Loucy (cell line): ENCODE data around the gene ADGRD2.

ENCODE experiments used
- H2AFZ ChIP-seq: fragments of 200-600 bp; sonication (generic); 2 replicates; pipeline ENCODE4 v1.6.0; 2016; ENCODE audit warnings: antibody characterized with exemption, mild to moderate bottlenecking, low read length, moderate library complexity
- H3F3A ChIP-seq: fragments of 200-600 bp; 2 replicates; pipeline ENCODE4 v1.6.0; 2016; ENCODE audit warnings: antibody characterized with exemption, low read depth, mild to moderate bottlenecking
- H3K27me3 ChIP-seq: fragments of 200-600 bp; sonication (generic); 2 replicates; pipeline ENCODE4 v1.6.1; 2014; ENCODE audit warnings: low read length, mild to moderate bottlenecking; ENCODE audit not compliant: insufficient read depth, poor library complexity, severe bottlenecking
- H3K36me3 ChIP-seq: fragments of 200-600 bp; sonication (generic); 2 replicates; pipeline ENCODE4 v1.6.1; 2016; ENCODE audit warnings: low read length; ENCODE audit not compliant: insufficient read depth
- H3K4me1 ChIP-seq: fragments of 200-600 bp; sonication (generic); 2 replicates; pipeline ENCODE4 v1.5.1; 2014; ENCODE audit warnings: low read length, mild to moderate bottlenecking; ENCODE audit not compliant: insufficient read depth, poor library complexity, severe bottlenecking
- H3K4me2 ChIP-seq: fragments of 200-600 bp; sonication (generic); 2 replicates; pipeline ENCODE4 v1.6.0; 2014; ENCODE audit warnings: antibody characterized with exemption, low read length, low read depth, mild to moderate bottlenecking; ENCODE audit not compliant: poor library complexity, severe bottlenecking
- H3K4me3 ChIP-seq: fragments of 200-600 bp; sonication (generic); 2 replicates; pipeline ENCODE4 v1.5.1; 2014; ENCODE audit warnings: low read length, mild to moderate bottlenecking, mixed read lengths; ENCODE audit not compliant: poor library complexity, severe bottlenecking
- H3K79me2 ChIP-seq: fragments of 200-600 bp; sonication (generic); 2 replicates; pipeline ENCODE4 v1.6.1; 2014; ENCODE audit warnings: low read length; ENCODE audit not compliant: insufficient read depth
- H3K9ac ChIP-seq: fragments of 200-600 bp; sonication (generic); 2 replicates; pipeline ENCODE4 v1.6.0; 2014; ENCODE audit warnings: mild to moderate bottlenecking, low read depth, low read length, moderate library complexity; ENCODE audit not compliant: poor library complexity, severe bottlenecking
- H3K9me2 ChIP-seq: fragments of 200-600 bp; sonication (generic); replicated peaks from 2 replicates; pipeline ENCODE4 v1.6.1; 2016; ENCODE audit warnings: low read depth, low read length, mixed read lengths
- H3K9me3 ChIP-seq: fragments of 200-600 bp; sonication (generic); 2 replicates; pipeline ENCODE4 v1.6.1; 2014; ENCODE audit warnings: mild to moderate bottlenecking, antibody characterized with exemption, low read length, low read depth; ENCODE audit not compliant: insufficient read depth
- H4K20me1 ChIP-seq: fragments of 200-600 bp; sonication (generic); 2 replicates; pipeline ENCODE4 v1.6.0; 2014; ENCODE audit warnings: antibody characterized with exemption, low read length, mild to moderate bottlenecking; ENCODE audit not compliant: insufficient read depth, poor library complexity, severe bottlenecking
- CTCF ChIP-seq: fragments of 200-600 bp; sonication (generic); conservative IDR thresholded peaks from 2 replicates; pipeline ENCODE4 v1.5.1; 2014; ENCODE audit warnings: mild to moderate bottlenecking, antibody characterized with exemption, low read length
- EZH2phosphoT487 ChIP-seq: fragments of 200-600 bp; IDR thresholded peaks from 2 replicates; pipeline ENCODE4 v1.6.1; 2018; ENCODE audit warnings: antibody characterized with exemption, mild to moderate bottlenecking, moderate library complexity, borderline replicate concordance

ADGRD2 gene

GRCh38 chr9:124428751-124429529 lies 21.3 kb upstream of the ADGRD2 start:
- H3K79me2 ChIP-seq = no peaks in the 10 kb centered on the region
- no peak overlapping the region for H3K9ac ChIP-seq
- H3F3A ChIP-seq = no peaks in the 10 kb centered on the region
- H3K27me3 ChIP-seq = no peaks in the 10 kb centered on the region
- no peaks in the 10 kb centered on the region for H3K9me3 ChIP-seq
- H4K20me1 ChIP-seq = no peaks in the 10 kb centered on the region
- no peak overlapping the region for H2AFZ ChIP-seq
- no peaks in the 10 kb centered on the region for H3K9me2 ChIP-seq
- H3K4me2 ChIP-seq = no peak overlapping the region
- no peak overlapping the region for H3K4me3 ChIP-seq
- H3K4me1 ChIP-seq = no peaks in the 10 kb centered on the region
- no peak for TF ChIP-seq CTCF
- TF ChIP-seq EZH2phosphoT487 = no peak
- H3K36me3 ChIP-seq = no peaks in the 10 kb centered on the region

- TF ChIP-seq EZH2phosphoT487 (no peak), CTCF (no peak)
- Histone ChIP-seq H3K9ac (no peak overlapping the region), H3F3A (no peaks in the 10 kb centered on the region)
Observed at GRCh38 chr9:124429530-124429867, 20.8 kb upstream of the ADGRD2 start.

GRCh38 chr9:124436320-124436719 lies 13.9 kb upstream of the ADGRD2 start:
- Histone ChIP-seq H3K36me3 (no peaks in the 10 kb centered on the region), H3K4me1 (no peaks in the 10 kb centered on the region), H3K9me2 (no peaks in the 10 kb centered on the region), H4K20me1 (no peaks in the 10 kb centered on the region), H3K27me3 (no peaks in the 10 kb centered on the region), H3K4me2 (no peak overlapping the region), H3F3A (no peaks in the 10 kb centered on the region), H3K4me3 (no peak overlapping the region), H3K9ac (no peak overlapping the region), H2AFZ (no peak overlapping the region), H3K79me2 (no peaks in the 10 kb centered on the region), H3K9me3 (no peaks in the 10 kb centered on the region)
- no peak for TF ChIP-seq EZH2phosphoT487
- no peak for TF ChIP-seq CTCF

More at GRCh38 chr9:124429530-124429867, 20.8 kb upstream of the ADGRD2 start:
- Histone ChIP-seq H3K9me2 (no peaks in the 10 kb centered on the region), H3K36me3 (no peaks in the 10 kb centered on the region), H3K4me2 (no peak overlapping the region), H2AFZ (no peak overlapping the region), H3K27me3 (no peaks in the 10 kb centered on the region), H3K79me2 (no peaks in the 10 kb centered on the region), H3K4me1 (no peaks in the 10 kb centered on the region), H3K9me3 (no peaks in the 10 kb centered on the region), H4K20me1 (no peaks in the 10 kb centered on the region), H3K4me3 (no peak overlapping the region)
